HG03378 (cell line): ENCODE measurements around the gene C1QTNF5.
"Not testable (repeated sequence)": the region's sequence is repeated elsewhere in the genome, so short reads cannot be mapped to it uniquely, and the experiment has no call there.

Experiments
- ATAC-seq: cut with Tn5 transposase; IDR thresholded peaks from one replicate; pipeline ENCODE4 v1.9.1; 2021; ENCODE audit warnings: mild to moderate bottlenecking, moderate library complexity; ENCODE audit not compliant: unreplicated experiment

Gene C1QTNF5, protein sequence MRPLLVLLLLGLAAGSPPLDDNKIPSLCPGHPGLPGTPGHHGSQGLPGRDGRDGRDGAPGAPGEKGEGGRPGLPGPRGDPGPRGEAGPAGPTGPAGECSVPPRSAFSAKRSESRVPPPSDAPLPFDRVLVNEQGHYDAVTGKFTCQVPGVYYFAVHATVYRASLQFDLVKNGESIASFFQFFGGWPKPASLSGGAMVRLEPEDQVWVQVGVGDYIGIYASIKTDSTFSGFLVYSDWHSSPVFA

DNA sequence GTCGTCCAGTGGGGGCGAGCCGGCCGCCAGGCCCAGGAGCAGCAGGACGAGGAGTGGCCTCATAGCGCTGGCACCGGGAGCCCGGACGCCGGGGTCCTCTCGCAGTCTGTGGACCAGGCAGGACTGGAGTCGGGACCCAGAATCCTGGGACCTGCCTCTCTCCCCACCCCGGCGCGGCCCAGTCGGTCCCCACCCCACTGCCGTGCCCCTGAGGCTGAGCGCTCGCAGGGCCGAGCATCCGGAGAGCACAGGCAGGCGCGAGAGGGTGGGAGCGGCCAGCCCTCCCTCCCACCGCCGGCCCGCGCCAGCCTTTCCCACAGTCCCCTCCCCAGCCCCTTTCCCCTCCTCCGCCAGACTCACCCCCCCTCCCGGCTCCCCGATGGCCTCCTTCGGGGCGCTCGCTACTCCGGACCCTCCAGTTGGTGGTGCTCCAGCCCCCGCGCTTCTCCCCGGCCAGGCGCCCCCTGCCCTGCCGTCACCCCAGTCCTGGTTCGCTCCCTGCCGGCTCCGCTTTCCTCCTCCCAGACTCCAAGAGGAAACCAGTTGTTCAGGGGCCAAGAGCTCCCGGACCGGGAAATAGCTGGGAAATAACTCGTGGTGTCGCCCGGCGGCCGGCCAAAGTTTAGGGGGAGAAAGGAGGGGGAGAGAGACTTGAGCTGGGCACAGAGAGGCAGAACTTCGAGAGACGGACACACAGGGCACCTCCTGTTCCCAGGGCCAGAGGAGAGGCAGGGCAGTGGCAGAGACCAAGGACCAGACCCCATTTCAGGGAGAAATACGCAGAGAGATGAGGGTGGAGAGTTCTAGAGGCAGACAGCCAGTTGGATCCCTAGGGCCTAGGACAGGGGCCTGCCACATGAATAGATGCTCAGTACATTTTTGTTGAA, at the start of gene C1QTNF5:
TSS of gene C1QTNF5 (minus strand) at position 549 of the 887 bp plus-strand sequence. CDS start at position 63, 486 bp downstream.
- ATAC-seq = no peak

DNA sequence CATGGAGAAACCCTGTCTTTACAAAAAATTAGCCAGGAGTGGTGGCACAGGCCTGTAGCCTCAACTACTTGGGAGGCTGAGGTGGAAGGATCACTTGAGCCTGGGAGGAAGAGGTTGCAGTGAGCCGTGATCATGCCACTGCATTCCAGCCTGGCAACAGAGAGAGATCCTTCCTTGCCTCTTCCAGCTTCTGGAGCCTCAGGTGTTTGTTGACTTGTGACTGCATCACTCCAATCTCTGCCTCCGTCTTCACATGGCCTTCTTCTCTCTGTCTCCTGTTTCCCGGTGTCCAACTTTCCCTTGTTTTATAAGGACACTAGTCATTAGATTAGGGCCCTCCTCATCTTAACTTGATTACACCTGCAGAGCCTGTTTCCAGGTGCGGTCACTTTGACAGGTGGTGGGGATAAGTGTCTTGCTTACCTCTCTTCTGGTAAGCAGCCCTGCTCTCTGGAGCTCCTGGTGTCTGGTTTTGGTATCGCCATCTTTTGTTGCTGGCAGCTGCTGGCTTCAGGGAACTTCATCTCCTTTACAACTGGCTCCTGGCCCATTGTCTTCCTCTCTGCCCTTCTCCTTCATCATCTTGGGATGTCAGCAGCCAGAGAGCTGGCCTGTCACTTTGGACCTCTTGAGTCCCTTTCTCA, 49.0 kb upstream of the C1QTNF5 start:
- ATAC-seq = no peak

- ATAC-seq = no peak
Measured at GRCh38 chr11:119388103-119388502, 47.4 kb upstream of the C1QTNF5 start.

GRCh38 chr11:119384332-119384731, 43.6 kb upstream of the C1QTNF5 start:
- ATAC-seq = no peak

DNA sequence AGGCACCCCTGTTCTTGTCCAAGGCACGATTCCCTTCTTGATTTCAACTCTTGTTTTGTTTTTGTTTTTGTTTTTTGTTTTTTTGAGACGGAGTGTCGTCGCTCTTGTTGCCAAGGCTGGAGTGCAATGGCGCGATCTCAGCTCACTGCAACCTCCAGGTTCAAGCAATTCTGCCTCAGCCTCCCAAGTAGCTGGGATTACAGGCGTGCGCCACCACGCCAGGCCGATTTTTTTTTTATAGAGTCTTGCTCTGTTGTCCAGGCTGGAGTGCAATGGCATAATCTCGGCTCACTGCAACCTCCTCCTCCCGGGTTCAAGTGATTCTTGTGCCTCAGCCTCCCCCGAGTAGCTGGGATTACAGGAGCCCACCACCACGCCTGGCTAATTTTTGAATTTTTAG, 41.8 kb upstream of the C1QTNF5 start:
- ATAC-seq = not testable (repeated sequence)

- no peak for ATAC-seq
Measured at GRCh38 chr11:119382101-119382500, 41.4 kb upstream of the C1QTNF5 start.

- peak; percentile 90 for ATAC-seq
Measured at GRCh38 chr11:119381181-119381988, 40.7 kb upstream of the C1QTNF5 start, which contains the start of gene USP2. USP2 (minus strand) TSS chr11:119381690; CDS start chr11:119373480, 8,210 bp downstream.

GRCh38 chr11:119380827-119381180, 40.1 kb upstream of the C1QTNF5 start:
- no peak for ATAC-seq

DNA sequence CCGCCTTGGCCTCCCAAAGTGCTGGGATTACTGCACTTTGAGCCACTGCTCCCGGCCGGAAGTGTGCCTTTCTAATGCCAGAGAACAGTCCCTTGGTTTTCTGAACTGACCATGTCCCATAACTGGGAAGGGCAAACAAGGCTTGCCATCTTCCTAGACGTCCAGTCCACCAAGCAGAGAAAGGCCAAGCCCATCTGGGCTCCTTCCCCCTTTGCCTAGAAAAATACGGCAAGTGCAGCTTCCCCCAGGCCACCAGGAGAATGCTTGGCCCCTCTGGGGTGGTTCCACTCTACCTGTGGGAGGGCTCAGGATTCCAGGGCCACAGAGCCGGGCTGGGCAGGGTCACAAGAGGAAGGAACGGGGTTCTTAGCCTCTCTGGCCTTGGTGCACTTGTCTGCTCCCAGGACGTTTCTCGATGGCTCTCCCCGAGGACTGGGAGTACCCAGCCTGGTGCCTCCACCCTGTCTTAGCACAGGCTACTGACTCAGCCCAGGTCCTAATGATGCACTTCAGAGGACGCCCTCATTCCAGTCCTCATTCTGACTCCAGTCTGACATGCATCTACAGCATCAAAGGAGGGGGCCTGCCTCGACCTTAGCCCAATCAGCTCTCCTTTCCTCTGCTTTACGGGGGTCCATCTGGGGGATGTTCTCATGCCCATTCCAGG, 39.6 kb upstream of the C1QTNF5 start:
- ATAC-seq = no peak

DNA sequence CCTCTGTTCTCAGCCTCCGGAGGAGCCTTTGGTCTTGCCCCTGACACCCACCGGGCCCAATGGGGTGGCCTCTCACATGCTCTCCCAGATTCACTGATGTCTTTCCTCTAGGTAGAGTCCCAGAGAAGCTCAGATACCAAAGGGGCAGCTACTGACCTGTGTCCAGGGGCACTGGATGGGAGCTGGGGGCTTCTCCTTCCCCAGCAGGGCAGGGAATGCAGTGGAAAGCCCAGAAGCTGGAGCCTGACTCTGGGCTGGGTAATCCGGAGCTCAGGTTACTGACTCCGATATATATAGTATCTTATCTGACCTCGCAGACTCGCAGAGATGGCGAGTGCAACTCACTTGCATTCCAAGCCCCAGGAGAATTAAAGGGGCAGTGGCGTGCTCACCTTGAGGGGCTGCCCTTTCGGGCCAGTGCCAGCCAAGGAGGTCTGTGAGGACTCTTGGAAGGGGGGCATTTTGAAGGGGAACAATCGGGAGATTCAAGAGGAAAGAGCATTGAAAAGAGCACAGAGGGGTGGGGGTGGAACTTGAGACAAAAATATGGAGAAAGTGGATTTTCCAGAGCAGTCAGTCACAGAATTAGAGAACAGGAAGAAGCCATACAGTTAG, 38.3 kb upstream of the C1QTNF5 start:
- ATAC-seq = no peak

DNA sequence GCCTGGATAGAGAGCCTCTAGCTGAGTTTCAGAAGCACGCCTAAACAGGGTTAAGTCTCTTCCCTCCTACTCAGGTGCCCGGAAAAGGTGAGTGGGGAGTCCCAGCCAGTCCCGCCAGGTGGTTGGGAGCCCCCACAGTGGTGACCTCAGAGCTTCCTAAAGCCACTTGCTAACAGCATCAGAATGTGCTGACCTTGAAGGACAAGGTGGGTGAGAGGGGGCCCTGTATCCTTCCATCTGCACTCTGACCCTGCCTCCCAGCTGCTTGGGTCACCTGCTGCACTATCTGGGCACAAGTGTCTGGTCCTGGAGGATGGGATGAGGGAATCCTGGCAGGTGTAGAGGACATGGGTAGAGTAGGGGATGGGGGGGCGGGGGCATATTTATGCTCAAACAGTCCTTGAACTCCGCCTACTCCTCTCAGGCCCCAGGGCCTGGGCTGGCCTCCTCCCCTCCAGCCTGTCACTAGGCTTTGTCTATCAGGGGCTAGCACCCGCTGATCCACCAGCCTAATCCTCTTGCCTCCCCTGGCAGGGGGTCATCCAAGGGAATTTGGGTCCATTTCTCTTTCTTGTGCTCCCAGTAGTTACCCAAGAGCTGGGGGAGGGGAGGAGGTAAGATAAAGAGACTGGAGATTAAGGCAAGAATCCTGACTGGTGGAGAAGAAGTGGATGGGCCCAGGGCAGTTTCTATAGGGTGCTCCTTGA, 37.4 kb upstream of the C1QTNF5 start:
- no peak for ATAC-seq

- no peak for ATAC-seq
Measured at GRCh38 chr11:119377112-119377901, 36.6 kb upstream of the C1QTNF5 start.

- no peak for ATAC-seq
Measured at GRCh38 chr11:119376197-119376847, 35.6 kb upstream of the C1QTNF5 start.

DNA sequence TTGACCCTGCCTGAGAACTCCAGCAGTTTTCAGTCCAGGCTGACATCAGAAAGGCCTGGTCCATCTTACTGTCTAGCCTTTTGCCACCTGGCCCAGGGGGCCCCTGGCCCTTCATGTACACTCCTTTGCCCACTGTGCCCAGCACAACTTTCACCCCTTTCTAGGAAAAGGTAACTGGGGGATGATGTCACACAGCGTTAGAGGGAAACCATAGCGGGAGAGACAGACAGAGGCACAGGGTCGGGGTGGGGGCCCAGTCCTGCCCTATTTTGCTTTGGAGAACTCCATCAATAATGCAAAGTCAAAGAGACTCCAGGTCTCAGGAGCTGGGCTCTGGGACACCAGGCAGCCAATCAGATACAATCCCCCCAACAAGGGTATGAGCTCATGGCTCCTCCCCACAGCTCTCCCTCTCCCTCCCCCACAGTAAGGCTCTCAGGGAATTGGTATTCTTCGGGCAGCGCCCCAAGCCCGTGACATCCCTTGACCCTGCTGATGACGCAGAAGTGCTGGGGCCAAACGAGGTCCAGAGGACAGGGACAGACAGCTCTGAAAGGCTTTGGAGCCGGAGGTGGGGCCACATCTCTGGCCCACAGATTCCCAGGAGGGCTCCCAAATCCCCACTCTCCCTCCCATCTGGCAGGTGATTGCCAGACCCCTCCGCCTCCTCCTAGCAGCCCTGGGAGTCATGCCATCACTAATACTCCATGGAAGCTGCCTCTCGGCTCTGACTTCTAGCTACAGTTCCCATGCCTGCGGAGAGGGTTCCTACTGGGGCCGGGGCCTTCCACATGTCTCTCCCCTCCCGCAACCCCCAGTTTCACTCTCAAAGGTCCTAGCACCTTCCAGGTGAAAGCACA, 34.9 kb upstream of the C1QTNF5 start:
- ATAC-seq = no peak

GRCh38 chr11:119374632-119375336, 34.1 kb upstream of the C1QTNF5 start:
- no peak for ATAC-seq

- no peak for ATAC-seq
Measured at GRCh38 chr11:119373921-119374631, 33.4 kb upstream of the C1QTNF5 start.
